GM21367 (cell line): ENCODE measurements around the gene DOK3.

Experiments used
- ATAC-seq: cut with Tn5 transposase; IDR thresholded peaks from one replicate; pipeline ENCODE4 v1.9.1; 2021; ENCODE audit not compliant: unreplicated experiment

DOK3 gene

GRCh38 chr5:177514541-177514940, 4.9 kb upstream of the DOK3 start:
- ATAC-seq: no peak

GRCh38 chr5:177513500-177513899, 3.9 kb upstream of the DOK3 start:
- ATAC-seq: no peak

GRCh38 chr5:177512736-177513380, 3.2 kb upstream of the DOK3 start:
- ATAC-seq: no peak

- no peak for ATAC-seq
Measured at GRCh38 chr5:177511796-177512675, 2.4 kb upstream of the DOK3 start.

- ATAC-seq: no peak
Measured at GRCh38 chr5:177511181-177511580, 1.6 kb upstream of the DOK3 start.

GRCh38 chr5:177510567-177511053, 984 bp upstream of the DOK3 start:
- ATAC-seq: peak; percentile 34

GRCh38 chr5:177509991-177510566, 453 bp upstream of the DOK3 start:
- peak; percentile 36 for ATAC-seq

GRCh38 chr5:177508837-177509236, 789 bp downstream of the DOK3 start:
- ATAC-seq: no peak

GRCh38 chr5:177508221-177508611, 1.4 kb downstream of the DOK3 start:
- ATAC-seq: no peak

- ATAC-seq: no peak
Measured at GRCh38 chr5:177507596-177508220, 1.9 kb downstream of the DOK3 start.

GRCh38 chr5:177507165-177507564, 2.5 kb downstream of the DOK3 start:
- no peak for ATAC-seq

- ATAC-seq: no peak
Measured at GRCh38 chr5:177505075-177505474, 4.6 kb downstream of the DOK3 start.

GRCh38 chr5:177504086-177505056, 5.3 kb downstream of the DOK3 start:
- no peak for ATAC-seq

GRCh38 chr5:177503351-177504085, 6.1 kb downstream of the DOK3 start:
- no peak for ATAC-seq

GRCh38 chr5:177502886-177503285, 6.7 kb downstream of the DOK3 start:
- ATAC-seq: no peak

- no peak for ATAC-seq
Measured at GRCh38 chr5:177501874-177502678, 7.5 kb downstream of the DOK3 start.

- no peak for ATAC-seq
Measured at GRCh38 chr5:177500685-177501522, 8.7 kb downstream of the DOK3 start.

GRCh38 chr5:177499842-177500241, 9.8 kb downstream of the DOK3 start:
- ATAC-seq: no peak
